ENCODE data around the gene RGN.
"Not testable (repeated sequence)": the region's sequence is repeated elsewhere in the genome, so short reads cannot be mapped to it uniquely, and the experiment has no call there.

RGN gene

GRCh38 chrX:47124466-47124865, 46.2 kb downstream of the RGN start:
- DNase-seq (ENCODE audit: low read depth): not testable (repeated sequence)

GRCh38 chrX:47129157-47129898, 51.1 kb downstream of the RGN start:
- peak; percentile 89 for DNase-seq (ENCODE audit: low read depth)

- no peak for DNase-seq (ENCODE audit: low read depth)
These were observed 51.7 kb downstream of the RGN start for GRCh38 chrX:47129899-47130358.

GRCh38 chrX:47133493-47133892, 55.2 kb downstream of the RGN start:
- no peak for DNase-seq (ENCODE audit: low read depth)

GRCh38 chrX:47135650-47136049, 57.4 kb downstream of the RGN start:
- peak; percentile 29 for DNase-seq (ENCODE audit: low read depth)

GRCh38 chrX:47138171-47138570, 59.9 kb downstream of the RGN start:
- no peak for DNase-seq (ENCODE audit: low read depth)
